Measurements from ENCODE around the gene IL17B.

- TF ChIP-seq EZH2phosphoT487 (IDR thresholded peaks at IDR 0.05; ENCODE audit: low read length) (no peak), CTCF (IDR thresholded peaks at IDR 0.05; ENCODE audit: low read length) (no peak)
Measured at GRCh38 chr5:149421834-149422233, 42.7 kb upstream of the IL17B start.
